AG08395 (cell line): ENCODE measurements around the gene NOTCH1.
"Not testable (repeated sequence)": the region's sequence is repeated elsewhere in the genome, so short reads cannot be mapped to it uniquely, and the experiment has no call there.

Source experiments
- DNase-seq: peaks from one replicate; pipeline ENCODE4 v3.0.0; 2012; ENCODE audit warnings: mixed read lengths, low spot score

NOTCH1 gene

DNA sequence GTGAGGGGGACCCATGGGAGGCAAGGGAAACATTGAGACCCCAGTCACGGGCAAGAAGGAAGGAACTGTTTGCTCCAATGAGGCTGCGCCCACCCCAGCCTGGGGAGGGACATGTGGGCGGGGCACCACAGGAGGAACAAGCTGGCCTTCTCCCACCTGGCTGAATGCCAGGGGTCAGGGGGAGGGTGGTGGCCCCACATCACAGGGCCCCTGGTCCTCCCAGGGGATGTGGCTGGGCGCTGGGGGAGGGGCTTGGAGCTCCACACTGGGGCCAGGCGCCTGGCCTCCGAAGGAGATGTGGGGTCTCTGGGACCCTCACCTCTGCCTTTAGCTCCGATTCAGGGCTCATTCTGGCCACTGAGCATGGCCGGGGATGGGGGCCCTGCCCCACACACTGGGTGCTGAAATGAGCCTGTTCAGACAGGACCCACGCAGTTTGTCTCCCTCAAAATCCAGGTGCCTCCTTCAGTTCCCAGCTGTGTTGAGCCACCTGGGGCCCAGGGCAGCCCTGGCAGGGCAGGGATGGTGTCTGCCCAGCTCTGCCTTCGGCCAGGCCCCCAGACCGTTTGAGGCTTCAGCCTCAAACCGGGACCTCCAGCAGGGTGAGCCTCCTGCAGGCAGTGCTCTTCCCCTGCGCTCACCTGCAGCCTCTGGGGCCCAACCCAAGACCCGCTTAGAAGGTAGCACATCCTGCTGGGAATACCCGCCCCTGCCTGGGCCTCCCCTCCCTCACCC, 33.2 kb upstream of the NOTCH1 start:
- no peak for DNase-seq

DNA sequence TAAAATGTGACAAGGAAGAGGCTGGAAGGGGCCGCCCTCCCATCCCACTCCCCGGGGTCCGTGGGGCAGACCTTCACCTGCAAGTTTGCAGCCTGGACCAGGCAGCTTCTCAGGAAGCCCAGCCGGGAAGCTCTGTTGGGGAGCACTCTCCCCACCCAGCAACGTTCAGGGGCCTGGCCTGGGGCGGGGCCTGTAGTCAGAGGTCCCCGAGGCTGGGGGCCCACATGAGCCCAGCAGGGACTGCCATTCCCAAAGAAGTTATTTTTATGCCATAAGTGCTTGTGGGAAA, 32.7 kb upstream of the NOTCH1 start:
- DNase-seq: no peak

DNA sequence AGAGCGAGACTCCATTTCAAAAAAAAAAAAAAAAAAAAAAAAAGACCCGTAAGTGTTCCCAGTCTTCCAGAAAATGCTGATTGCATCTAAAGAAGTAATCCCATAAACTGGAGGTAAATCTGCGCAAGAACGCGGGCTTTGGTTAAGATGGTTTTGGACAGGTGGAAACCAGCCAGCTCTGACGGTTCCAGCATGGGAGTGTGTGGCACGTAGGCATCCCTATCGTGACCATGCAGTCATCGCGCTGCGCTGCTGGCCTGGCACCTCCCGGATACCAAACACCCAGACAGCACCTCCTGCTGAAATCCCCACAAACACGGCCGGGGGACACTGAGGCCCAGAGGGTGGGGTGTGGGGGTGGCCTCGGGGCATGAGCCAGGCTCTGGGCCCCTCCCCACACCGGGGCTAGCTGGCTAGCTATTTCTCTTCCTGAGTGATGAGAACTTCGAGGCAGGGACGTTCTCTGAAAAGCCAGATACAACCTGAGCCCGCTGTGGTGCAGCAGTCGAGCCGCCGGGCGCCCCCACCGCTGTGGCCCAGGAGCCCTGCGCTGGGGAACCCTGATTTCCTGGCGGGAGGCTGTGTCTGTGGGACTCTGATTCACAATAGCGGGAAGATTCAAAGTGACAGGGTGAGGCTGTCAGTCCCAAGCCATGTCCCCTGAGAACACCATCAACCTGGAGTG, 32.2 kb upstream of the NOTCH1 start:
- DNase-seq: no peak

DNA sequence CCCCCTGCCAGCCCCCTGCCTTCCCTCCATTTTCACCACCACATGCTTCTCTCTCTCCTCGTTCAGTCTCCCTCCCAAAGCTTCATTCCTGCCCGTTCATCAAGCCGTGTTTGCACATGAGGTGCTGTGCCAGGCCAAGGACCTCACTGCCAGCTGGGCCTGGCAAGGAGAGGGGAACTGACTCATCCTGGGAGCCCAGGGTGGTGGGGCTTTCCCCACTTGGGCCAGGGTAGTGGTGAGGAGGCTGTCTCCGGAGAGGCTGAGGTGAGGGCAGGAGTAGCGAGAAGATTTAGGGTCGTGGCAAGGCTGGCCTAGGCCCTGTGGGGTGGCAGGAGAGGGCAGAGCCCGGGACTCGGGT, 30.4 kb upstream of the NOTCH1 start:
- peak; percentile 39 for DNase-seq

DNA sequence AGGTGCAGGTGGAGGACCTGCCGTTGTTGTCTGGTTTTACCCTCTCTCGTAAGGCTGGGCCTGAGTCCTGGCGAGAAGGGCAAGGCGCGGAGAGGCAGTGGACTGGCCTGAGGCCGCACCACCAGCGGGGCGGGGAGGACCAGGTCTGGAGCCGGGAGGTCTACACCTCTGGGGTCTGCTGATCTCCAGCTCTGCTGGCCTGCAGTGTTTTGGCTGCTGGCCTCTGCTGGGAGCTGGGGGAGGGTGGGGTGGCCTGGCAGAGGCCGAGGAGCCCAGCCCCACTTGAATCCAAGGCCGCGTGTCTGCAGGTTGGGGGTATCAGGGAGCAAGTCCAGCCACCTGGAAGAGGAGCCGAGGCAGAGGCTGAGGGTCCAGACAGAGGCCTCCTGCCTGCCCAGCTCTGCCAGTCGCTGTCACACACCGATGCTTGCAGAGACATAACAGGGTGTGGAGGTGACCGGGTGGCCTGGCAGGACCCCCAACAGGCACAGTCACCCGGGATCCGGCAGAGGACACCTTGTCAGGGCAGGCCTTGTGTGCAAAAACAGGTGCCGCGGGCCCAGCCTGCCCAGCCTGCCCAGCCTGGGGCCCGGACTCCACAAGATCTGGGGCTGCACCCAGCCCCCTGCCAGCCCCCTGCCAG, 29.9 kb upstream of the NOTCH1 start:
- DNase-seq: no peak

DNA sequence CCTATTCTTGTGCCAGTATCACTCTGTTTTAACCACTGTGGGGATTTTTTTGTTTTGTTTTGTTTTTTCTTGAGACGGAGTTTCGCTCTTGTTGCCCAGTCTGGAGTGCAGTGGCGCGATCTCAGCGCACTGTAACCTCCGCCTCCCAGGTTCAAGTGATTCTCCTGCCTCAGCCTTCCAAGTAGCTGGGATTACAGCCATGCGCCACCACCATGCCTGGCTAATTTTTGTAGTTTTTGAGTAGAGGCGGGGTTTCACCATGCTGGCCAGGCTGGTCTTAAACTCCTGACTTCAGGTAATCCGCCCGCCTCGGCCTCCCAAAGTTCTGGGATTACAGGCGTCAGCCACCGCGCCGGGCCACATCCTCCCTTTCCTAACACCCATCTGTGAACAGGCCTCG, 28.8 kb upstream of the NOTCH1 start:
- DNase-seq: not testable (repeated sequence)

DNA sequence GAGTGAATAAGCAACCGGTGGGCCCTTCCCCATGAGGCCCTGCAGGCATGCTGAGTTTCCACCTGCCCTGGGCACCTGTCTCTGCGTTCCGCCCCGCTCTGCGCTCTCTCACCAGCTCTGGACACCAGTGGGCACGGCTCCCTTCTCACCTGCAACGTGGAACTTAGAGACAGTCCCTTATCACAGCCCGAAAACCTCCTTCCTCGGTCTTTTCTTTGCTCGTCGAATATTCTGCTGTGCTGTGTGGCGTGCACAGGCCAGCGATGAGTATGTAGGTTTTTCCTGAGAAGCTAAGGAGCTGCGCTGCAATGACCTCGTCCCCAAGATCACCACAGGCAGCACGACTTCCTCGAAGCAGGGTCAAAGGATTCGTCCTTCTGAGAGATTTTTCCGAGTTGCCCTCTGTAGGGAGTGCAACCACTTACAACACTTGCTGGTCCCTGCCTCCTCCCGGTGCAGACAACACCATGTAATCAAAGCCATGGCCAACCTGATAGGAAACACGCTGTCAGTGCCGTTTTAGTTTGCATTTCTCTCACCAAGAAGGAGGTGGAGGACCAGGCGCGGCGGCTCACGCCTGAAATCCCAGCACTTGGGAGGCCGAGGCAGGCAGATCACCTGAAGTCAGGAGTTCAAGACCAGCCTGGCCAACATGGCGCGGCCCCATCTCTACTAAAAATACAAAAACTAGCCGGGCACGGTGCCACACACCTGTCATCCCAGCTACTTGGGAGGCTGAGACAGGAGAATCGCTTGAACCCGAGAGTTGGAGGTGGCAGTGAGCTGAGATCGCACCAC, 27.2 kb upstream of the NOTCH1 start:
- no peak for DNase-seq

DNA sequence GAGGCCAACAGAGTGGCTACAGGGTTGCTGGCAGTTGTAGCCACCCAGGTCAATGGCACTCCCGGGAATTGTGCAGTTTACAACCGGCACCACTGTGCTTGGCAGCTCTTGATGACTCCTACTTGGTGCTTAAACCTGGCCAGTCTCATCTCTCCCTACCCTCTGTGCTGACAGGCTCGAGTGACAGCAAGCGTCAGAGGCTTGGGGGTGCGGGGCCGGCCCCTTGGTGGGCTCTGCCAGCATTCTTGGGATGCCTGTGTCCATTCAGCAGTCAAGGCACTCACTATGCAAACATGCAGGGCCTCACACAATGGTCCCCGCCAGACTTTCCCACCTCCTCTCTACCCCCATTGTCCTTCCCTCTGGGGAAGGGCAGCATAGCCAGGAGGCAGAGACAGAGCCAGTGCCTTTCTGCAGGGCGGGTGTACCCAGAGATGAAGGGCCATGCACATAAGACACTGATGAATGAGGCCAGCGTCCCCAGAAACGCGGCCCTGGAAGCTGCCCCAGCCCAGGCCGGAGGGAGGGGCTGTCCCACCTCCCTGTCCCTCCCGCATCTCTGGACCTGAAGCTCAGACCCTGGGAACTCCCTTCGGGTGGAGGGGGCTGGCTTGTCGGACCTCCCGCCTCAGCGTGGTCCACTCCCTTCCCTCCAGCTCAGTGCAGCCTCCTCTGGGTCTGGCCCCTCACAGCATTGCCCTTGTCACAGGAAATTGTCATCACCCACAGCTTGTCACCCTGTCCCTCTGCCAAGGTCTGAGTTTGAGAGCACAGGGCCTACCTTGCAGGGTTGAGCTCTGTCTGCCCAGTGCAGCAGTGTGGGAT, 26.4 kb upstream of the NOTCH1 start:
- DNase-seq: peak; percentile 51

DNA sequence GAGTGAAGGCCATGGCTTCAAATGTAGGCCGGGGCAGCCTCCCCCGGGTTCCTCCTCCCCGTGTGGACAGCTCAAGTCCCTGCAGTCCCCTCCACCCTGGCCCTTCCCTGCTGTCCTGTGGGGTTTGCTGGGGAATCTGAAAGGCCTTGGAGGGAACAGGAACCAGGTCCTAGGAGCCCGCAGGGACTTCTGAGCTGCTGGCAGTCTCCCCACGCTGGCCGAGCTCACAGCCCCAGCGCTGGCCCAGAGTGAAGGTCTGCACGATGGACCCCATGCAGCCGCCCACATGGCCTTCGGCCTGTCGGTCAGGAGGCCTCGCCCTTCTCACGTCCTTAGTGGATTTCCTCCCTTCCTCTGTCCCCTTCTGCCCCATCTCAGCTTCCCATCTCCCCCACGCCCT, 25.7 kb upstream of the NOTCH1 start:
- no peak for DNase-seq

DNA sequence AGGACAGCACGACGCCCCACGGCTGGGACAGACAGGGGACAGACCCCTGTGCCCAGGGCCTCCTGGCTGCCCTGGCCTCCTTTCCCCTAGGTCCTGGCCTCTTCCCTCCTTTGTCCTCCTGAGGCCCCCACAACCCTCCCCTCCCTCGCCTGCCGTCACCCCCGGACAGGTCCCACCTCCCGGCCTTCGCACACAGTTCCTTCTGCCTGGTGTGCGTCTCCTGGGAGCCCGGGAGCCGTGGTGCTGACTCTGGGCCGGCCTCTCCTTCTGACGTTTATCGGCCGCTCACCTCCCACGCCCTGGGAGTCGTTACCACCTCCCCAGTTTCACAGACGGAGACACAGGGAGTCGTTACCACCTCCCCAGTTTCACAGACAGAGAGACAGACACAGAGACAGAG, 25.1 kb upstream of the NOTCH1 start:
- no peak for DNase-seq

DNA sequence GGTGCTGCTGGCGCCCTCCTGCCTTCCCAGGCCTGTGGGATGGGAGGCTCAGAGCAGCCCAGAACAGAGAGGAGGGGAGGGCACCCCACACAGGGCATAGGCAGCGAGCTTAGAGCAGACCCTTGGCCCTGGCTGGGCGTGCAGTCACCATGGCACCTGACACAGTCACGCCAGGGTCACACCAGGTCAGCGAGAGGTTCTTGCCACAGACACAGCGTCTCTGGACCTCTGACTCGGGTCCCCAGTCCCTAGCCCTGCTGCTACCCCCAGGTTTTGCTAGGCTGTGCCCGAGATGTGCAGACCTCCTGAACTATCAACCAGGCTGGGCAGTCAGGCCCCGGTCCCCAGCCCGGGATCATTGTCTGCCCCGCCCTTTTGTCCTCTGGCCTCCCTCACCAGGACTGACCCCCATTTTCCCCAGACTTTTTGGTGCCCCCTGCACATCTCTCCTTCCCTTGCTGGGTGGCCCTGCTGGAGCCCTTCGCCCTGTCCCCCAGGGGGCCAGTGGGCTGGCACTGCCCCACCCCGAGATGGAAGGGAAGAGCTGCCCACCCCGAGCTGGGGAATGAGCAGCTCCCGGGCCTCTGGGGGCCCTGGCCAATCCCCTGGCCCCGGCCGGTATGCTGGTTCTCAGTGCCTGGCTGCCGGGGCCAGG, 24.5 kb upstream of the NOTCH1 start:
- DNase-seq: no peak

DNA sequence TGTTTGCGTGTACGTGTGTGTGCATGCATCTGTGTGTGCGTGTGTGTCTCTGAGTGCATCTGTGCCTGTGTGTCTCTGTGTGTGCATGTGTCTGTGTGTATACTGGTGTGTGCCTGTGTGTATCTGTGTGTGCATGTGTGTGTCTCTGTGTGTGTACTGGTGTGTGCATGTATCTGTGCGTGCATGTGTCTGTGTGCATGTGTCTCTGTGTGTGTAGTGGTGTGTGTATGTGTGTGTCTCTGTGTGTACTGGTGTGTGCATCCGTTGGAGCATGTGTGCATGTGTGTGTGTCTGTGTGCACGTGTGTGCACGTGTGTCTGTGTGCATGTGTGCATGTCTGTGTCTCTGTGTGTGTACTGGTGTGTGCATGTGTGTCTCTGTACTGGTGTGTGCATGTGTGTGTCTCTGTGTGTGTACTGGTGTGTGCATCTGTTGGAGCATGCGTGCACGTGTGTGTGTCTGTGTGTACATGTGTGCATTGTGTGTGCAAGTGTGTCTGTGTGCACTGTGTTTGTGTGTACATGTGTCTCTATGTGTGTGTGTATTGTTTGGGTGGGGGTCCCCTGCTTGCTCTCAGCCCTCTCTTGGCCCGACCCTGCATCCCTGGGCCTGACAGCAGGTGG, 23.8 kb upstream of the NOTCH1 start:
- no peak for DNase-seq

DNA sequence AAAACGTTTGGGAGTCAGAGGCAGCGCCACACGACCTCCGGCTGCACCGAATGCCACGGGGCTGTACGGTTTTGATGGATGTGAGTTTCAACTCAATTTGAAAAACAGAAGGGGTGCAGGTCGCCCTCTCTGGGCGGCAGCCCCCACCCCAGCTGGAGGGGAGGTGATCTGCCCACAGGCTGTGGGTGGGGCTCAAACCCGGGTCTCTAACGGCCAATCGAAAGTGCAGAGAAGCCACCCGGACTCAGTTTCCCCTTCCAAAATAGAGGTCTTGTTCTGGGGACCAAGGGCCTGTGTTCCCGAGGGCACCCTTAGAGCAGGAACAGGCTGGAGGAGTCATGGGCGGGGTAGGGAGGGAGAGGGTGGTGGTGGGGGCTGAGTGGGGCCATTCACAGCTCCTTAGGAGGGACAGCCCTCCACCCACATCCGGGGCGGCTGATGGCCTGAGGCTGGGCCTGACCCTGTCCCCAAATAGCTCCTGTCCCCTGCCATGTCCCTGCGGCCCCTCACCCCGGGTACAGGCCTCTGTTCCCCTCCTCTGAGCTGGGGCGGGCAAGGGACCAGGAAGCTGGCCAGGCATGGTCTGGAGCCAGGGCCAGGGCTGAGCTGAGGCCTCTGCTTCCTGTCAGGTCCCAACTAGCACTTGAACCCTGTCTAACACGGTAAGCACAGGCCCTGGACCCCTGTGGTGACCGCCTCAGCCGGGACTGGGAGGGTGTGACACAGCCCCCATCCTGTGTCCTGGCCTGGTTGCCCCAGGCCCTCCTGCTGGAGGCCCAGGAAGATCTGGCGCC, 22.6 kb upstream of the NOTCH1 start:
- DNase-seq: no peak

DNA sequence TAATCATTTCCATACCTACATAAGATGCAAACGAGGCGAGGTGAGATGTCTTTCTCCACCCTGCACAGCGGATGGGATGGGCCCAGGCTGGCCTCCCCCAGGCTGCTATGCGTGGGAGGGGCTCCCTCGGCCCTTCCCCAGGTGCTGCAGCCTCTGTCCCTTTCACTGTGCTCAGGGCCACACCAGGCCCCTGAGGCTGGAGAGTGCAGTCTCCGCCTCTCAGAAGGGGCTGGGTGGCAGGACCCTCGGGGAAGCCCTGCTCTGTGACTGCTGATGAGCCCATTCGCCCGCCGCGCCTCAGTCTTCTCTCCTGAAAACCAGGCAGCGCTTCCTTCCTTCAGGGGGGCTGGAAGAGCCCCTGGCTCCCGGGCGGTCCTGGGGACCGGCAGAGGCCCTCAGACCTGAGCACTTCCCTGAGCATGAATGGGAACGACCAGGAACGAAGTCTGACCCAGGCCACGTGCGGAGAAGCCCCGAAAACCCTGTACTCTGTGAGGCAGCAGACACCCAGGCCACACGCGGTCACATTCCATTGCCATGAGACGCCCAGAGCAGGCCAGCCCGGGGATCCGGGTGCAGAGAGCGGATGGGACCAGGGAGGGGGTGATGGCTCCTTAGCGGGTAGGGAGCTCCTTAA, 21.9 kb upstream of the NOTCH1 start:
- peak; percentile 89 for DNase-seq

DNA sequence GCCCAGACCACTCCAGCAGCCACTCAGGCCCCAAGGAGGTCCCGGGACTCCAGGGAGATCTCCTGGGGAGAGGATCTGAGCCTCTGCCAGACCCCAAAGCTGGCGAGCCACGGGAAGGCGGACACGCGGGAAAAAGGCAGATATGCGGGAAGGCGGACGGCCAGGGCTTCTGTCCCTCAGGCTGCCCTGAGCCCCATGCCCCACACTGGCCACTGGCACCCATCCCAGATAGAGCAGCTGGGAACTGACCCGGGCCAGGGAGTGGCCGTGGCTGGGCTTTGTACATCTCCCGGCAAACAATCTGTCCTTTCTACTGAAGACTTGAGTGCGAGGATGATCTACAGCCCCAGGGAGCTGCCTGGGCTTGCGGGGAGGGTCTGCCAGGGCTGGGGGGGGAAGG, 21.1 kb upstream of the NOTCH1 start:
- DNase-seq: no peak

DNA sequence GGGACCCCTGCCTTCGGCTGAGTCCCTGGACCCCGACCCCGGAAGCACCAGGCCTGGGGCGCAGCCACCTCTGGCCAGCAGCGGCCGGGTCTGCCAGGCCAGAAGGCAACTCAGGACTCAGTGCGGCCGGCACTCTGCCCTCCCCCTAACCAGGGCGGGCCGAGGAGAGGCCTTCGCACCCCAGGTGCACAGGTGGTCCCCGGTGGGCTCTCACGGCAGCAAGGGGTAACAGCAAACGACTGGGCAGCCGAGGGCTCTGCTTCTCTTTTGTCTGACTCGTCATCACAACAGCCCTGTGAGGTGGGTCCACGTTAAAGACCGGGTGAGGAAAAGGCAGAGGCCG, 20.7 kb upstream of the NOTCH1 start:
- no peak for DNase-seq

DNA sequence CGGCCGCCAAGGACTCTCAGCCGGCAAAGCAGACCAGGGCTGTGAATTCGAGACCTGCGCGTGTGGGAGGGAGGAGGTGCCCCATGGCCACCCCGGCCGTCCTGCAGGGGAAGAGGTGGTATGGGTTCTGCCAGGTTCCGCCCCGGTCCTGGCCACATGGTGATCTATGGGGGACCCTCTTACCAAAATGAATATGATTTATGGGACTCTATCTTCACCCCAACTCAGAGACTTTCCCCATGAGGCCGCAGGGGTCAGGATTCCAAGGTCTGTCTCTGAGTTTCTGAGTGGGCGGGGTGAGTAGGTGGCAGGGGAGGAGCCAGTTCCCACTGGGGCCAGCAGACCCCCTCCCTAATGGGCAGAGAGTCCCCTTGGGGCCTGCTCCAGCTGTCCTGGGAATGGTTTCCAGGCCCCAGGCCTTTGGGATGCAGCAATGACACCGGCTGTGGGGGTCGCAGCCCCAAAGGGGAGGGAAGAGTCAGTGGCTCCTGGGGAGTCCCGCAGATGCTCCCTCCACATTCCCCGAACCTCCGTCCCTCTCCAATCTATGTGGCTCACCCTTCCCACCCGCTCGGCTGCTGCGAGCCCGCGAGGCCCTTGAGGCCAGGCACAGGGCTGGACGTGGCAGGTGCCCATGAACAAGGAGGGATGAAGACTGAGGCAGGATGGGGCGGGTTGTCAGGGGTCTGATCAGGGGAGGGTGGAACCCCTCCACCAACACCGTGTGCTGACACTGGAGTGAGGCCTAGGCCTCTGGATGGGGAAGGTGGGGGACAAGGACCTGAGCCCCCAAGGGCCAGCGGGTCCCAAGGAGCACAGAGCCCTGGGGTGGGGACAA, 20.1 kb upstream of the NOTCH1 start:
- DNase-seq: no peak

DNA sequence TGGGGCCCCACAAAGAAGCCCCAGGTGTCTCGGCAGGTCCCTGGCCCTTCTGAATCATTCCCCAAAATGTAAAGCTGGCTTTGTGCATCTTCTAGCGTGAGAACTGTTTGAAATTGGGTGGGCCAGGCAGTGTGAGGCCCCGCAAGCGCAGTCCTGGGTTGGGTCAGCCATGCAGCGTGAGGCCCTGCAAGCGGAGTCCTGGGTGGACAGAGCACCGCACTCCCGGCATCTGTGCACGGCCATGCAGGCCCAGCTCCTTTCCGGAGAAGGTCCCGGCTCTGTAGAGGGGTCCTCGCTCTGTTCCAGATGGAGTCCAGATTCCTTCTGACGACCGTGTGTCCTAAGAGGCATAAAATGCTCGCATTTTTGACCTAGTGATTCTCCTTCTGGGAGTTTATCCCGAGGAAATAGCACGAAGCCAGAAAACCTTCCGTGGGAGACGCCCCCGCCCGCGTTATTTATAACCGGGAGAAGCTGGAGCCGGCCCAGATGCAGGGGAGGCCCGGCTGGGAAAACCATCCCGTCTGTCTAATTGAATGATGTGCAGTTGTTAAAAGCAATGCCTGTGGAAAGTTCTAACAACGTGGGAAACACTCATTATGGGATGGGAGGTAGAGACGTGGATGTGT, 19.4 kb upstream of the NOTCH1 start:
- DNase-seq: no peak
